Activated CD4-positive, CD25-positive, alpha-beta regulatory T cell treated with anti-CD3 and anti-CD28 coated beads, Interleukin-2, amount 50 U/mL, for 16 hours (primary cell): ENCODE data around the gene CTNNA2.

Source experiments
- DNase-seq: peaks from one replicate; pipeline ENCODE4 v3.0.0-alpha.2; 2020; ENCODE audit warnings: low read depth, low spot score

CTNNA2 gene

GRCh38 chr2:80326214-80326613, 813.4 kb downstream of the CTNNA2 start:
- no peak for DNase-seq

DNA sequence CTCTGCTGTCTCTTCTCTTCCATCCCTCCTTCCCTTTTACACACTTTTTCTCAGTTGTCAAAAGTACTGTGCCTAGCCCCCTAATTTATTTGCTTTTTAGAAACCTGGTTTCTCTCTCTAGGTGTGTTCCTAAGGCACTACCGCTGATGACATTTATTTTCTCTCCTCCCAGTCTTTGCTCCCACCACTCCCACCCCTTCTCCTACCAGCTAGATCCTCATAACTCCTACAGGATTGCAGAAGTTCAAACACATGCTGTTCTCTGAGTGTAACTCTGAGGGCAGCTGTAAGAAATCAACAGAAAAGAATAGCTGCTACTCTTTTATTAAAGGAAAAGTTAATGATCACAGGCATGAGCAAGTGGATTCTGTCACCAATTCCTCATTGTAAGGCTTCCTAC, 814.0 kb downstream of the CTNNA2 start:
- DNase-seq: no peak

DNA sequence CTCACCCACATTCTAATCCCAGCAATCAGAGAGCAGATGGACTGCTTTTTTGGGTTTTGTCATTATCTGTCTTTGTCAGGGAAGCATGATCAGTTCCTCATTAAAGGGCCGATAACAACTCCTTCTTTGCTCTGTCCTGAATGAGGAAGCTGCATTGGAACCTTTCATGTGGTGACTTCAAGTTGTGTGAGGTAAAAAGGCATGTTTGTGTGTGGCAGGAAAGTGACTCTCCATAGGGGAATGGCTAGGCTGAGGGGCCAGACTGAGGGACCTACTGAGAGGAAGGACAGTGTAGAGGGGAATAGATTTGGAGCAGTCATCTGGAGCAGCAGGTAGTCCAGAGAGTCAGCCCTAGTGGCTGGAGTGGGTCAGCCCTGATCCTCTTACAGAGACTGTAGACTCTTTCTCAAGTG, 815.3 kb downstream of the CTNNA2 start:
- no peak for DNase-seq

- no peak for DNase-seq
These were observed 816.6 kb downstream of the CTNNA2 start for GRCh38 chr2:80329491-80329890.

DNA sequence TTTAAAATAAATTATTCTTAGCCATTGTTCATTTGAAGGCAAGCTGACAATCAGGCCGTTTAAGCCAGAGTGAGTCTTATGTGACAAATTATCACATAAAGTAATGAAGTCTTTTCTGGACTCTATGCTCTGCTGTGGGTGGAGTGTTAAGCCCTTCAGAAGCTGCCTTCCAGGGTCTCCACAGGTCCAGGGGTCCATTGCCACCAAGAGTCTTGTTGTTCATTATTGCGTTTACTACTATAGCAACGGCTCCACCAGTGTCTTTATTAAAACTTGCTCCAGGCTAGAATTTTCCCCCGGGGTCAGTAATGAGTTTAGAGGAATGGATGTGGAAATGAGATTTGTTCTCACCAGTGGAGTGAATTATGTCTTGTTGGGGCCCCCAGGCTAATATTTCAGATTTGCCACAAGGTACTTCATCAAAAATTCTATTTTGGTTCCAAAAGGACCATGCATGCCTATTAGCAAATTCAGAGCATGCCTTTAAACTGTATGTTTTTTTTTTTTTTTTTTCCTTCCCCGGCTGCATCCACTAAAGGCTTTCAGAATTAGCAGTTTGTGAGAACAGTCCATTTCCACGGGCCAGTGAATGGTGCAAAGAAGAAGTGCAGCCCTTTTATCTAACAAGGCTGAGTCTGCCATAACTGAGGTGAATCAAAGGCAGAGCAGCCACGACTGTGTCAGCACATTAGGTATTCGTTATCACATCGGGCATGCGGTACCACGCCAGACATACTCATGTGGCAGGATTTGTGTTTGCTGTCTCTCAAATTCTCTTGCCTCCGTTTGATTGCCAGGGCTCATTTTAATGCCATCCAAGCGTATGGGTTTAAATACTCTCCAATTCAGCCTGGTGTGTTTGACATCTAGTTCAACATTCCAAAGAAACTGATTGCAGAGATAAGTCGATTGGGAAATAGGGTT, 817.9 kb downstream of the CTNNA2 start:
- DNase-seq: no peak

GRCh38 chr2:80333886-80334285, 821.0 kb downstream of the CTNNA2 start:
- no peak for DNase-seq

DNA sequence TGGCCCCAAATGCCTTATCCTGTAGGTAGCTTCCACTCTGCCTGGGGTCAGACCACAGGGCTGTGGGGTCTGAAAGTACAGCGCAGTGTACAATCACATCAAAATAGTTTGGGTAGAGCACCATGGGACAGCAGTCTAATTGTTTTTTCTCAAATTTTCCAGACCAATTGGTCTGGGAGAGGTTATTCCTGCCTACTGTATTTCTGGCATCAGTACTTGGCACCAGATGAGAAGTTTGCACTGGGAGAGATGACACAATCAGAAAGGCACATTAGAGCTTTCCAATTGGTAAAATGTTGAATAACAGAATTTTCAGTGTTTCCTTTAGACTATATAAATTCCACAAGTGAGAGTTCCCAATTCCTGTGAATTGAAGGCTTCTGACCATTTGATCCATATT, 822.6 kb downstream of the CTNNA2 start:
- DNase-seq: no peak

- DNase-seq: no peak
These were observed 825.9 kb downstream of the CTNNA2 start for GRCh38 chr2:80338794-80339193.

GRCh38 chr2:80340022-80340421, 827.2 kb downstream of the CTNNA2 start:
- no peak for DNase-seq

GRCh38 chr2:80348078-80348477, 835.2 kb downstream of the CTNNA2 start:
- DNase-seq: no peak

DNA sequence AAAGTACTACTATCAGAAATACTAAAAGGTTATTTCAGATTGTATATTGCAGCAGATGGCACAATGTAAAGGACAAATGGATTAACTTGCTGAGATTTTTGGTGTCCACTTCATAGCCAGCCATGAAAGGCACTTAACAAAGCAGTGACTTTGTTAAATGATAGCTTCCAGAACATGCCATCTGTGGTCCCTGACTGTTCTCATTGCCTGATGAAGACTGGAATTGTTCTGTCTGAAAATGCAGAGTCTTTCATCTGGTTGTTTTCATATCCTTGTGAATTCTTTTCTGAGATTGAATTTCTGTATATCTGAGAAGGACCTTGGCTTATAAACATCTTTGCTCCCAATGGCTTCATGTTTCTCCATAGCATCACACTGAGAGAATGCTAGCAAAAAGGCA, 836.1 kb downstream of the CTNNA2 start:
- DNase-seq: no peak

DNA sequence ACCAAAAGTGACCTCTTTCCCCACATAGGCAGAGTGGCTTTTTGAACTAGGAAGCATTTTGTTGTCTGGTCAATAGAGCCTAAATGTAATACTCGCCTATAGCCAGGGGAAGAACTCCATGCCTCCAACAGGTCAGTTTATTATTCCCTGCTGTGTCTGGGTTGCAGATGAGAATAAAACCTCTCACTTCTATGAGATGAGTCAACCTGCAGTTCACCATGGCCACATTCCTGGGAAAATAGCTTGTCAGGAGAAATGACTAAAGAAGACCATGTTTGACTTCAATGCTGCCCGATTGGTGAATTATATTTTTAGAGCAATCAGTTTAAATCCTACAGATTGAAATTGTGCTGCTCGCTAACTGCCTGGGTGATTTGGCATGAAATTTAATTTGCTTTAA, 838.4 kb downstream of the CTNNA2 start:
- no peak for DNase-seq

DNA sequence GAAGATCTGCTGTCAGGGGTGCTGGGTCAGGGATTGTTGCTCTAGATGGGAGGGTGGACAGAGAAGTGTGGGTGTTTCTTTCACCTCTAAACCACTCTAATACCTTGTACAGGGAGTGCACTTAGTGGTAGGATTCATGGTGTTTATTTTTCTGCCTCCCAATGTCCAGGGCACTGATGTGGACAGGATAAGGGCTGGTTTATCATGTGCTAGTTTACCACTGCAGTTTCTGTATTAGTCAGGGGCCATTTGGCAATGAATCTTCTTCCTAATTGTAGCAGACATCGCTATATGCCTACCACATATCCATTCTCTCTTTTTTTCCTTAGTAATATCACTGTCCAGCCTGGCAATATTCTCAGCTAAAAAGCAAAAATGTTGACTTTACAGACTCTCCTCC, 842.0 kb downstream of the CTNNA2 start:
- no peak for DNase-seq

DNA sequence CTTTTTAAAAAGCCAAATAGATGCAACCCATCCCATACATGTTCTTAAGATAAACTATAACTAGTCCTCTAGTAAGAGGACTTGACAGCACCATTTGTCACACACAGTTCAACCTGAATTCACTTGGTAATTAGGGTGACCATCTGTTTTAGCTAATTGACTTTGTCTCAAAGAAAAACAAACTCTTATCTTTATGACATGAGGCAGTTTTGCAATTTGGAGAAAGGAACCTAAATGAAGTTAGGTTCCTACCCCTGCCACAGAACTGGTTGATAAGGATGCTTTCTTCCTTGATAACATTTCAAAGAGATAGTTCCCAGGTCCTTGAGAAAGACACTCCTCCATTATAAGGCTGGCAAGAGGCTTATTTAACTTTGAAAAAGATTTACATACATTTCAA, 849.1 kb downstream of the CTNNA2 start:
- no peak for DNase-seq

DNA sequence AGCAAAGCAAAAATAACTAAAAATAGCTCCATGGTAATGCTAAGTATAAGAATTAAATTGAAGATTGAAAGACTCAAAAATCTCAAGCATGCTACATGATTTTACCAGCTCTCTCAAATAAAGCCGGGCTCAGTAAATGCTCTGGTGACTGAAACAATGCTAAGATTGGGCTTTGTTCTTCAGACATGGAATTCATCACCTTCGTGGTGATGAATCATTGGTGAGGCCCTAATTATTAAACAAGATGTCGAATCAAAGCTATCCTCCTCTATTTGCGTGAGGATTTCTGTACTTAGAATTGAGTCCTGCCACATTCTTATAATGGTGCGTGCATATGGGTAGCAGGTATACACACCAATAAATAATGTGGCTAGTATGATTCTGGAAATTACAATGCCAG, 850.5 kb downstream of the CTNNA2 start:
- no peak for DNase-seq

GRCh38 chr2:80363791-80364349, 851.0 kb downstream of the CTNNA2 start:
- DNase-seq: no peak

- no peak for DNase-seq
These were observed 851.8 kb downstream of the CTNNA2 start for GRCh38 chr2:80364524-80365212.

DNA sequence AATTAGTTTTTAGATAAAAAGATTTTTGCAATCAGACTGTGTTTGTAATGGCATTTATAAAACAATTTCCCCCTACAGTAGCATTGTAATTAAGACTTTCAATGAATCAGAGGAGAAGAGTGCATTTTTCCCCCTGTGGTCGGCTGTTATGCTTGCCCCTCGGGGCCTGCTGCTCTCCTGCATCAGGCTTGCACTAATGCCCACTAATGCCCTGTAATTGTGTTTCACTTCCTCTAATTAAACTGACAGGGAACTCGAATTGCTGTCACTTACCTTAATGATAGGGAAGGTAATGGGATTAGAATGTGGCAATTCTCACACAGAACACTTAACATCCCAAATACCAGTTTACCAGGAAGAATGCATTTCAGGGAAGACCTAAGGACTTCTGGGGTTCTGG, 852.9 kb downstream of the CTNNA2 start:
- no peak for DNase-seq

- DNase-seq: no peak
These were observed 857.6 kb downstream of the CTNNA2 start for GRCh38 chr2:80370375-80371009.

GRCh38 chr2:80374105-80374504, 861.3 kb downstream of the CTNNA2 start:
- DNase-seq: no peak

DNA sequence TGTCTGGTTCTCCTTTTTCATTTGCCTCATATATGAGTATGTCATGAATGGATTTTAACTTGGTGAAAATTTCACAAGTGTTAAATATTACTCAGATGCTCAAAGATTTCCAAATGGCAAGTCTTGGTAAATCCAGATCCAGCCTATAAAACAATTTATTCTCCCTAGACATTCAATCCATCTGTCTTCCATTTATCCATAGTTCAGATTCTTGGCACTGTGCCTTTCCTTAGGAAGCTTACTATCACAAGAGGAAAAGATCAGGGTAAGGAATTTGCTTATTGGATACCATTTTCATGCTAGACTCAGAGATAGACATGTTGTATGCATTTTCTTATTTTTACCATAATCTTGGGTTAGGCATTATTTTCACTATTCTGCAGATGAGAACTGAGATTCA, 864.2 kb downstream of the CTNNA2 start:
- no peak for DNase-seq

DNA sequence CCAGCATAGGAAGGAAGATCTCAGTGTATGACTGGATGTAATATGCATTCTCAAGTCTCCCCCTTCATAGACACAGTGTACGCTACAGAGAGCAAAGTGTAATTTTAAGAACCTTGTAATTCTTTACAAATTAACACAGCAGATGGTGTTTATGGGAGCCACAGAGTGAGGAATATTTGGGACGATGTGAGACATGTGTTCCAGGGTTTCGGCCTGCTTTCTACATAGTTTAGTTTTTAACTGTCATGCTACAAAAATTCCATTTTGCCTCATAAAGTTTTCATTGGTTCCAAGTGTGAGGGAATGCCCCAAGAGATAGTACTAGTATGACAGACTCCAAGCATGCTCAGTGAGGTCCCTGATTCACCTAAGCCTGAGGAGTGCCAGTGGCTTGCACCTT, 867.9 kb downstream of the CTNNA2 start:
- no peak for DNase-seq
